Subcutaneous adipose tissue (tissue), 4 donors: Measurements from ENCODE around the gene CDKN2B. TPM values are rescaled to one million over a fixed set of nuclear protein-coding genes. Genes with fewer than 3 reads are reported as not detected.

Experiments used
- total RNA-seq, 4 donors: library from RNA; depleted of rRNA; stranded (reverse); fragments of >200 nt; gene quantifications; one replicate each; pipeline ENCODE4 v1.1.0, GENCODE V29; 2016
- TF ChIP-seq, protein P1 (sequence below): fragments of 450-650 bp; IDR thresholded peaks from one replicate; pipeline ENCODE4 v1.5.1; 2016; ENCODE audit warnings: low read depth, mild to moderate bottlenecking, control low read depth, antibody characterized with exemption, moderate library complexity

Gene CDKN2B
- total RNA-seq, 4 donors from 2014 or later, result 29.8 to 95.4 (median 65.4) TPM

DNA sequence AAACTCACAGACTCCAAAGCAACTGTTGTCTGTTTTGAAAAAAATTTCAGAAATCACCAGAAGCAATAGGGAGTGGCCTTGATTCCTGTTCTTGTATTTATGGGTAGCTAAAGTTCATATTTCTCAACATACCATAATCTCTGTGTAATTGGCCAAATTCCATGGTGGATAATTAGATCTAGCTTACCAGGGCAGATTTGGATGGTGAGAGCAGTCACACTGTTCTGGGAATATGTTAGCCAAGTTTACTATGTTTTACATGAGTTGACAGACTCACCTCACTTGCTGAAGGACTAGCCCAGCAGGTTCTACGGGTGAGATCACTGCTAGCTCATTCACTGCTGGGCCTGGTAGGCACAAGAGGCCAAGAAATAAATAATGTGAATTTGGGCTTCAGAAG lies 32.7 kb upstream of the CDKN2B start:
- TF ChIP-seq, protein P1, sequence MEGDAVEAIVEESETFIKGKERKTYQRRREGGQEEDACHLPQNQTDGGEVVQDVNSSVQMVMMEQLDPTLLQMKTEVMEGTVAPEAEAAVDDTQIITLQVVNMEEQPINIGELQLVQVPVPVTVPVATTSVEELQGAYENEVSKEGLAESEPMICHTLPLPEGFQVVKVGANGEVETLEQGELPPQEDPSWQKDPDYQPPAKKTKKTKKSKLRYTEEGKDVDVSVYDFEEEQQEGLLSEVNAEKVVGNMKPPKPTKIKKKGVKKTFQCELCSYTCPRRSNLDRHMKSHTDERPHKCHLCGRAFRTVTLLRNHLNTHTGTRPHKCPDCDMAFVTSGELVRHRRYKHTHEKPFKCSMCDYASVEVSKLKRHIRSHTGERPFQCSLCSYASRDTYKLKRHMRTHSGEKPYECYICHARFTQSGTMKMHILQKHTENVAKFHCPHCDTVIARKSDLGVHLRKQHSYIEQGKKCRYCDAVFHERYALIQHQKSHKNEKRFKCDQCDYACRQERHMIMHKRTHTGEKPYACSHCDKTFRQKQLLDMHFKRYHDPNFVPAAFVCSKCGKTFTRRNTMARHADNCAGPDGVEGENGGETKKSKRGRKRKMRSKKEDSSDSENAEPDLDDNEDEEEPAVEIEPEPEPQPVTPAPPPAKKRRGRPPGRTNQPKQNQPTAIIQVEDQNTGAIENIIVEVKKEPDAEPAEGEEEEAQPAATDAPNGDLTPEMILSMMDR, result no peak

DNA sequence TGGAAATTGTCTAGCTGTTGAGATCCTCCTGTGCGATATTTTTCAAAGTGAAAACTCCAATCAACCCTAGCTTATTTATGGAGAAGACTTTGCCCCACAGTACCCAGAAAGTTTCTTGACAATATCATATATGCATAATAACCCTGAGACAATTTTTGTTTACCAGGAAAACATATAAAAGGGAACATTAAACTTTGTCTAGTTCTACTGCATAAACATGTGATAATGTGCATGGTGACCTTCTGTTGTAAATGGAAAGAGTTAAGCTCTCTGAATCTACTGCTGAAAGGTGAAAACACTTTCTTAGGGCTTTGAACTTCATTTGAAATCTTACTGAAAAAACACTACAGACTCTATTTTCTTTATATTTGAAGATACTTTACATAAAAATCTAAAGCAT lies 32.2 kb upstream of the CDKN2B start:
- TF ChIP-seq, protein P1, result no peak

DNA sequence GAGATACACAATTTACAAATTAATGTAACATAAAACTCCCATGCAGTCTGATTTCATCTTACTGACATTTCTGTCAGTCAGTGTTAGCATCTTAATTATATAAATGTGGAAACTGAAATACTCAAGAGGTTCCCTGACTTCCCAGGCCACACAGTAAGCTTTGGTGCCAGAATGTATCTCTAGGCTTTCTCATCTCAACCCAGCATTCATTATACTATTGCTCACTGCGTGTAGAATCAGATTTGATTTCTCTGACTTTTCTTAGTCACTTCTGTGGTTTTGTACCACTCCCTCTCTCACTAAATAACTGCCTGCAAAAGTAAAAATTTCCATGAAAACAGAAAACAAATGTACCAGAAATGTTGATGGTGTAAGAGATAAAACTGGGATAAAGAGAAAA lies 31.7 kb upstream of the CDKN2B start:
- TF ChIP-seq, protein P1, result no peak

DNA sequence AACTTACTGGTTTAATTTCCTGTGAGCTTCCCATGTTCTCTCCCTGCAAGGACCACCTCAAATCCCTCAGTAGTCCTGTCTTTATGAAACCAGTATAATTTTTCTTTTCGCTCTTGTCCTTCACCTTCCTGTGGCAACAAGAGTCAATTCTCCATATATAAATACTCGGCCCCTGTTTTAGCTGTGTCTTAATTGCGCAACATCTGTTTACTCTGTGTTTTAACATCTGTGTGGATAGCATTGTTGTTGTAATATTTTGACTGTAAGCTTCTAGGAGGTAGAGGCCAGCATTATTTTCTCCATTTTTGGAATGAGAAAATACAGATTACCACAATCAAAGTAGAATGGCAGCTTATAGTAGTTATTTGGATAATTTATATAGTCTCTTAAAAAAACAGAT lies 30.2 kb upstream of the CDKN2B start:
- TF ChIP-seq, protein P1, result no peak

DNA sequence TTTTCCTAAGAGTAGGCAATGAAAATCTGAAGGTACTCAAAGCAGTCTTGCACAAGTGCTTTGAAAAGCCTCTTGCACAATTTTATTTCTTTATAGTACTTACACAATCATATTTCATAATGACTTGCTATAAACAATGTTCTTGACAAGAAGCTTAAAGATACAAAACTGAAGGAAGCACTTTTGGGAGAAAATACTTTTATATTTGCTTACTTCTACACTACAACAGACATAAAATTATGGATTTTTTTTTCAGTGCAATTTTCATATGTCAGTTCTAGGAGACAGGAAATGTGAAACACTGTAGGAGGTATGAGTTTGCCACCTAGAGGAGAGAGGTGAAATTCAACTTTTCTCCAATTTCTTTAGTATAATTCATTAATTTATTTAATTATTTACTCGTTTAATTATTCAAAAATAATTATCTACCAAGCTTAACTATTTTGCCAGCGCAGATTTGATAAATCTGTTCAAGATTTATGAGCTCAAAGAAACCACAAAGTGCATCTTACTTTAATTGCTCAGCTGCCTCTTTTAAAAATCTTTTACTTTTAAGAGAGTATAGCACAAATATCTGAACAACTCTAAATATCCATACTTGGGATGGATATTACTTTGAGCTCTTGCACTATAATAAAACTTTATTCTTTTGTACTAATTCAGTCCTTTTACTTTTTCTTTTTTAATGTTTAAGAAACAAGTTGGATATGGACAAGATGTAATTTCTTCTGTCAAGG lies 29.0 kb upstream of the CDKN2B start:
- TF ChIP-seq, protein P1, result no peak

DNA sequence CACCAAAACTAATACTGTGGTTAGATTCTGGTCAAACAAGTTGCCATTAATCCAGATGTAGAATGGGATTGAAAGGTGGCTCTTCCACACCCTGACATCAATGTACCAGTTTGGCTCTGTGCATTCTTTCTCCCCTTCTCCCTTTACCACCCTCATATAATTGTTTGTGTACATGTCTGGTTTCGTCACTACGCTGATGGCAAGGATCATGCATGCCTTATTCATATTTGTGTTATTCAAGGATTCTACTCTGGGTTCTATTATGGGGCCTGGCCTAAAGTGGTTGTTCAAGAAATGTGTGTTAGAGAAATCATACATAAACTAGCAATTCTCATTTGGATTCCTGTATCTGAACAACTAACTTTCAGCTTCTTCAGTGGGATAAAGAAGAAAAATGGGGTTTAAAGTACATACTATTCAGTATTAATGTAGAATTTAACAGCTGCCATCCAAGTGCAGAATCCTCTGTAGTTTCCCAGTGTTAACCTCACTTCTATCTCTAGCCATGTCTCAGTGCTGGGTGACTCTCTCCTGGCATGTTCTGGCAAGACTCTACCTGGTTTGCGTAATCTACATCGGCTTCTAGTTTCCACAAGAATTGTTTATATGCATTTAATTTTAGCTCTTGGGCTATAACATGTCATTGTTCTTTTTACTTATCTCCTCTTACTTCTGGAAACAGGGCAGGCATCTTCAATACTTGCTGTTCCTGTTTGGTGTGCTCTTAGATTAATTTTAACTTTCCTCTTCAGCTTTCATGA lies 27.9 kb upstream of the CDKN2B start:
- TF ChIP-seq, protein P1, result no peak

DNA sequence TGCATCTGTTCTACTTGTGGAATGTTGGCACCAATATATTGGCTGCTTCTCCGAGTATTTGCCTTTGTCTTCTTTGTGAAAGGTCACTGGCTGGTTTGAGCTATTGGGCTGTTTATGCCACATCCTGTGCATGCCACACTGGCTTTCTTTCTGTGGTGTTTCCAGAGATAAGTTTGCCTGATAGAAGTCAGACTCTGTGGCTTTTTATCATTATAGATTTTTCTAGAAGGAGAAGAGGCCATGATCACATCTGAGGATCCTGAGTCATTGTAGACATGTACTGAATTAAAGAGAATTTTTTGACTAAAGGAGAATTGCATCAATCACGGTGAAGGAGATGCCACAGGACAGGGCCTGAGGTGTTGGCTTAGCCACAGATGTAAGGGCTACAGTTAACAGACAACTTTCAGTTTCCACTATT lies 26.5 kb upstream of the CDKN2B start:
- TF ChIP-seq, protein P1, result no peak
